Measurements from ENCODE around the gene AHCYL2. TPM values are rescaled to one million over a fixed set of nuclear protein-coding genes. Genes with fewer than 3 reads are reported as not detected.

Gene AHCYL2
- total RNA-seq, 2 donors from 2014 or later = 28.3 to 31.4 TPM

DNA sequence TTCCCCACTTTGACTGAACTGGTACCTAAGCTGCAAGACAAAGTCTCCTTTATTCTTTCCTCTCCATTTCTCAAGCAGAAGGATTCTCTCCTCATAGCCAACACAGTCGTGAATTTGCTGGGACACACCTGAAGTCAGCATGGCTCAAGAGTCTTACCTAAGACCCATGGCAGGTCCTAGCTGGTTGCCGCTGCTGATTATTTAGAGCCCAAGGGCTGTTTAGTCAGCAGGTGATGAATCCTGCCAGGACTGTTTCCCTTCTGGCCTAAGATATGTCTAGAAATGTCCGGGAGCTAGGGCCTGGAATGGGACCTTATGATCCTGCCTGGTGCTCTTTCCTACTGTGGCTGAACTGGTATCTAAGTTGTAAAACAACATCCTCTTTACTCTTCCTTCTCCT lies 82.8 kb downstream of the AHCYL2 start:
- ATAC-seq (ENCODE audit: insufficient number of reproducible peaks, low FRiP score, low read depth) = no peak
- H3K36me3 ChIP-seq = no peaks in the 10 kb centered on the region

GRCh38 chr7:129308047-129308446 lies 83.2 kb downstream of the AHCYL2 start:
- Histone ChIP-seq H3K27me3 (replicated peaks; ENCODE audit: insufficient read depth) (no peaks in the 10 kb centered on the region), H3K4me3 (no peak overlapping the region), H3K9me3 (no peaks in the 10 kb centered on the region), H3K36me3 (no peaks in the 10 kb centered on the region), H3K27ac (no peak overlapping the region), H3K4me1 (ENCODE audit: control insufficient read depth in 1 of 2, low read depth in 2 of 2) (no peaks in the 10 kb centered on the region)
- DNase-seq (ENCODE audit: low spot score) (no peak), ATAC-seq (ENCODE audit: insufficient number of reproducible peaks, low FRiP score, low read depth) (no peak)
- no peak for TF ChIP-seq CTCF (IDR thresholded peaks at IDR 0.05)

More for the DNA sequence above, 82.8 kb downstream of the AHCYL2 start:
- H3K27ac ChIP-seq = no peak overlapping the region
- H3K27me3 ChIP-seq (replicated peaks; ENCODE audit: insufficient read depth) = no peaks in the 10 kb centered on the region
- H3K4me3 ChIP-seq = no peak overlapping the region
- no peaks in the 10 kb centered on the region for H3K4me1 ChIP-seq (ENCODE audit: control insufficient read depth in 1 of 2, low read depth in 2 of 2)
- TF ChIP-seq CTCF (IDR thresholded peaks at IDR 0.05) = no peak
- DNase-seq (ENCODE audit: low spot score) = no peak
- no peaks in the 10 kb centered on the region for H3K9me3 ChIP-seq

GRCh38 chr7:129311429-129311828 lies 86.6 kb downstream of the AHCYL2 start:
- no peaks in the 10 kb centered on the region for H3K36me3 ChIP-seq
- H3K4me3 ChIP-seq = no peak overlapping the region
- H3K9me3 ChIP-seq = no peaks in the 10 kb centered on the region
- peaks cover 0 to 5% of the 10 kb centered on the region in 2 donors for H3K4me1 ChIP-seq (ENCODE audit: control insufficient read depth in 1 of 2, low read depth in 2 of 2)
- ATAC-seq (ENCODE audit: insufficient number of reproducible peaks, low FRiP score, low read depth) = no peak
- TF ChIP-seq CTCF (IDR thresholded peaks at IDR 0.05) = no peak
- DNase-seq (ENCODE audit: low spot score) = no peak
- no peaks in the 10 kb centered on the region for H3K27me3 ChIP-seq (replicated peaks; ENCODE audit: insufficient read depth)
- no peak overlapping the region for H3K27ac ChIP-seq

- DNase-seq (ENCODE audit: low spot score) (no peak), ATAC-seq (ENCODE audit: insufficient number of reproducible peaks, low FRiP score, low read depth) (no peak)
- no peaks in the 10 kb centered on the region for H3K27me3 ChIP-seq (replicated peaks; ENCODE audit: insufficient read depth)
- H3K27ac ChIP-seq = no peak overlapping the region
- peaks cover 0 to 6% of the 10 kb centered on the region in 2 donors for H3K4me1 ChIP-seq (ENCODE audit: control insufficient read depth in 1 of 2, low read depth in 2 of 2)
- no peak for TF ChIP-seq CTCF (IDR thresholded peaks at IDR 0.05)
- H3K36me3 ChIP-seq = no peaks in the 10 kb centered on the region
- H3K9me3 ChIP-seq = no peaks in the 10 kb centered on the region
- H3K4me3 ChIP-seq = no peak overlapping the region
These were observed 88.5 kb downstream of the AHCYL2 start for GRCh38 chr7:129313282-129313681.

- ATAC-seq (ENCODE audit: insufficient number of reproducible peaks, low FRiP score, low read depth) = no peak
- TF ChIP-seq CTCF (IDR thresholded peaks at IDR 0.05) = no peak
These were observed 91.1 kb downstream of the AHCYL2 start for GRCh38 chr7:129315960-129316359.

More at GRCh38 chr7:129315960-129316359, 91.1 kb downstream of the AHCYL2 start:
- Histone ChIP-seq H3K4me1 (ENCODE audit: control insufficient read depth in 1 of 2, low read depth in 2 of 2) (peaks cover 0 to 6% of the 10 kb centered on the region in 2 donors), H3K9me3 (no peaks in the 10 kb centered on the region), H3K36me3 (no peaks in the 10 kb centered on the region), H3K27ac (no peak overlapping the region), H3K27me3 (replicated peaks; ENCODE audit: insufficient read depth) (no peaks in the 10 kb centered on the region), H3K4me3 (no peak overlapping the region)
- no peak for DNase-seq (ENCODE audit: low spot score)

All from thoracic aorta (tissue), 2 donors.